Transverse colon (tissue), 3 donors: ENCODE results near the gene IRGQ.

Source experiments
- POLR2A ChIP-seq: fragments of 450-650 bp; IDR thresholded peaks from one replicate; pipeline ENCODE4 v1.6.1; 2016; ENCODE audit warnings: antibody characterized with exemption, mild to moderate bottlenecking, moderate library complexity
- TF ChIP-seq, protein P1 (sequence below), 5 experiments: fragments of 200-600 bp in 3 of 5; fragments of 450-650 bp in 2 of 5; sonication (generic) in 3 of 5; IDR thresholded peaks; 1 replicate in 2 of 5; 2 replicates in 3 of 5; pipeline ENCODE4 v1.5.1; 2016 to 2017; ENCODE audit warnings: antibody characterized with exemption in 5 of 5, inconsistent platforms in 3 of 5, mild to moderate bottlenecking in 2 of 5, moderate library complexity in 1 of 5

DNA sequence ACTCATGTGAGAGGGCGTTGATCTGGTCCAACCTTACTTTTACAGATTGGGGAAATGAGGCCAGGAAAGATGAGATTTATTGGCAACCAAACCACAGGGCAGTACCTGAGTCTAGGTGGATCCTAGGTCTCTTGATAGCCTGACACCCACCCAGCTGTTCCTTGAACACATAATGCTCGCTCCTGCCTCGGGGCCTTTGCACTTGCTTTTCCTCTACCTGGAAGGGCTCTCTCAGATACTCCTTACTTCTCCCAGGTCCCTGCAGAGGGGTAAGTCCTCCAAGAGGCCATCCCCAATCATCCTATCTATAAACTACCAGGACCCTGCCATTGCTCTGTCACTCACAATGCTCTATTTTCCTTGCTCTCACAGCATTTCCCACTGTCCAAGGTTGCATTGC lies 55.6 kb downstream of the IRGQ start:
- TF ChIP-seq POLR2A = no peak
- TF ChIP-seq, protein P1, sequence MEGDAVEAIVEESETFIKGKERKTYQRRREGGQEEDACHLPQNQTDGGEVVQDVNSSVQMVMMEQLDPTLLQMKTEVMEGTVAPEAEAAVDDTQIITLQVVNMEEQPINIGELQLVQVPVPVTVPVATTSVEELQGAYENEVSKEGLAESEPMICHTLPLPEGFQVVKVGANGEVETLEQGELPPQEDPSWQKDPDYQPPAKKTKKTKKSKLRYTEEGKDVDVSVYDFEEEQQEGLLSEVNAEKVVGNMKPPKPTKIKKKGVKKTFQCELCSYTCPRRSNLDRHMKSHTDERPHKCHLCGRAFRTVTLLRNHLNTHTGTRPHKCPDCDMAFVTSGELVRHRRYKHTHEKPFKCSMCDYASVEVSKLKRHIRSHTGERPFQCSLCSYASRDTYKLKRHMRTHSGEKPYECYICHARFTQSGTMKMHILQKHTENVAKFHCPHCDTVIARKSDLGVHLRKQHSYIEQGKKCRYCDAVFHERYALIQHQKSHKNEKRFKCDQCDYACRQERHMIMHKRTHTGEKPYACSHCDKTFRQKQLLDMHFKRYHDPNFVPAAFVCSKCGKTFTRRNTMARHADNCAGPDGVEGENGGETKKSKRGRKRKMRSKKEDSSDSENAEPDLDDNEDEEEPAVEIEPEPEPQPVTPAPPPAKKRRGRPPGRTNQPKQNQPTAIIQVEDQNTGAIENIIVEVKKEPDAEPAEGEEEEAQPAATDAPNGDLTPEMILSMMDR (IDR thresholded peaks at IDR 0.05) = no peak
